Activated T-cell treated with anti-CD3 and anti-CD28 coated beads, Interleukin-2, amount 50 U/mL, for 24 hours (primary cell): Measurements from ENCODE around the gene ANXA5.

Experiments
- DNase-seq: peaks from one replicate; pipeline ENCODE4 v3.0.0-alpha.2; 2020
- H3K27ac Mint-ChIP-seq: 2 replicates; pipeline ENCODE4 v1.8.0; 2020; ENCODE audit warnings: mild to moderate bottlenecking, mixed read lengths
- H3K27me3 Mint-ChIP-seq: 2 replicates; pipeline ENCODE4 v1.8.0; 2020; ENCODE audit warnings: mixed read lengths
- H3K36me3 Mint-ChIP-seq: 2 replicates; pipeline ENCODE4 v1.8.0; 2020; ENCODE audit warnings: low read depth, mixed read lengths
- H3K4me1 Mint-ChIP-seq: 2 replicates; pipeline ENCODE4 v1.8.0; 2020; ENCODE audit warnings: low read depth, mixed read lengths
- H3K4me3 Mint-ChIP-seq: 2 replicates; pipeline ENCODE4 v1.8.0; 2020; ENCODE audit warnings: mild to moderate bottlenecking, moderate library complexity, mixed read lengths
- H3K9me3 Mint-ChIP-seq: 2 replicates; pipeline ENCODE4 v1.8.0; 2020; ENCODE audit warnings: mixed read lengths

The ANXA5 gene

DNA sequence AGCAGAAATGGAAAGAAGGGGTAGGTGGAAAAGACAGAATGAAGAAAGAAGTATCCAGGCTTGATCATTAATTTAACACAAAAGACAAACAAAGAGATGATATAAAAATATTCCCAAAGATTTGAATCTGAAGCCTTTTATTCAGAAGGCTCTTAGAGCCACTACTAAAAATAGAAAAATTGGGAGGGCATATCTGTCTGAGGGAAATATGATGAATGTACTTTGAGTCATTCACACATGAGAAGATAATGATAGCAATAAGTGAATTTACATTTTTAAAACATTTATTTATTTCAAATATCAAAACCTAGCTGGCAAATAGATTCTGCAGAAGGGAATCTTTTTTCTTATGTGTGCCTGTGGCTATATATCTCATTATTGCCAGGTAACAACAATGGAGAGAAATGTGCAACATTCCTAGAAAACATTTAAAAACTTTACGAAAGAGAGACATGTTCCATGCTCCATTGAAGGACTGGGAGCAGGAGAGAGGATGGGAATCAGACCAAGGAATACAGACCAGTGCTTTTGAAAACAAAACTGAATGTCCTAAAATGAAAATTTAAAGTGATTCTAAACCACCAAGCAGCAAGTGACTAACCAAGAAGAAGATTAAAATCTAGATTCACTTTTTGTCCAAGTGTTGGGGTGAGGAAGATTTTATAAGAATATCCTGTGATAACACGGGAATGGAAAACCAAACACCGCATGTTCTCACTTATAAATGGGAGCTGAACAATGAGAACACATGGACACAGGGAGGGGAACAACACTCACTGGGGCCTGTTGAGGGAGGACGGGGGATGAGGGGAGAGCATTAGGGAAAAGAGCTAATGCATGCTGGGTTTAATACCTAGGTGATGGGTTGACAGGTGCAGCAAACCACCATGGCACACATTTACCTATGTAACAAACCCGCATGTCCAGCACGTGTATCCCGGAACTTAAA is 41.2 kb downstream of the ANXA5 start:
- H3K4me3 Mint-ChIP-seq, result no peak overlapping the region
- peaks cover 2% of the 10 kb centered on the region for H3K4me1 Mint-ChIP-seq

DNA sequence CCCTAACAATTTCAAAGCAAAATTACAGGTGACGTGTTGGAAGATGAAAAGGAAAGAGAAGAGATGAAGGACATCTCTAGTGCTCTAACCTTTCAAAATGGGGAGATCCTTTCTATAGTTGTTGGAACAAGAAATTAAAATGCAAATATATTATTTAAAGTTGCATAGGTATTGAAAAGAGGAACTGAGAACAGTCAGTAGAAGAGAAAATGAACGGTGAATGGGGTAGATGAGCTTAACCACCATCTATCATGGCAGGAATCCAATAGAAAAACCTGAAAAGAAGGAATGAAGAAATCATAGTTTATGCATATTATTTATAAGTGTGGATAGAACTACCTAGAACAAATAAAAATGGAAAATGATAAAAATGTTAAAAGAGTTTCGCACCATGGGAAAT is 42.0 kb downstream of the ANXA5 start:
- Mint-ChIP-seq H3K9me3 (no peaks in the 10 kb centered on the region), H3K27me3 (no peaks in the 10 kb centered on the region), H3K4me1 (no peaks in the 10 kb centered on the region), H3K4me3 (no peak overlapping the region), H3K27ac (no peak overlapping the region), H3K36me3 (no peaks in the 10 kb centered on the region)
- DNase-seq, result no peak

More for the DNA sequence above, 41.2 kb downstream of the ANXA5 start:
- Mint-ChIP-seq H3K27me3 (no peaks in the 10 kb centered on the region), H3K36me3 (no peaks in the 10 kb centered on the region), H3K9me3 (no peaks in the 10 kb centered on the region), H3K27ac (no peak overlapping the region)
- DNase-seq, result no peak

DNA sequence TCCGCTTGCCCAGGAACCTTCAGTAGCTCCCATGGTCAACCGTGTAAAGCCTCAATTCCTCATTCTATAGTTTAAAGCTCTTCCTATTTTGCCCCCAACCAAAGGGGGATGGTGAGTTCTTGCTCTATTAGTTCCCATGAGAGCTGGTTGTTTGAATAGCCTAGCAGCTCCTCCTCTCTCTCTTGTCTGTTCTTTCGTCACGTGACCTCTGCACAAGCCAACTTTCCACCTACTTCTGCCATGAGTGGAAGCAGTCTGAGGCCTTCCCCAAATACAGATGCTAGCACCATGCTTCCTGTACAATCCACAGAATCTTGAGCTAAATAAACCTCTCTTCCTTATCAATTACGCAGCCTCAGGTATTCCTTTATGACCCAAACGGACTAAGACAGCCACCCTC is 42.8 kb downstream of the ANXA5 start:
- no peaks in the 10 kb centered on the region for H3K4me1 Mint-ChIP-seq
- DNase-seq, result no peak

DNA sequence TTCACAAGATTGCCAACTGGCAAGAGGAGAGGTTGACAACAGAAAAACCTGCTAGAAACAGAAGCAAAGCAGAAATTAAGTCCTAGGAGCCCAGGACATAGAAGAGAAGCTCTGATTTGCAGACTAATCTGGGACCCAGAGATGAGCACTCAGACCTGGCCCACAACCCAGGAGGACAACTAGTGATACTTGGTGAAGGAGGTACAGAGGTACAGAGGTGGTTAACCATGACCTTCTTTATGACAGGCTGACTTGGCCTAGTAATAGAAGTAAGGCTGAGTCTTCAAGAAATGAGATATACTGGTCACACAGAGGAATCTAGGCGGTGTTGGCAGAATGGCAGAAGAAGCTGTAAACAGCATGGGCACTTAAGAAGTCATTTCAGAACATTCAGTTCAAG is 43.6 kb downstream of the ANXA5 start:
- no peak overlapping the region for H3K4me3 Mint-ChIP-seq
- H3K9me3 Mint-ChIP-seq, result no peaks in the 10 kb centered on the region
- DNase-seq, result no peak
- H3K27me3 Mint-ChIP-seq, result no peaks in the 10 kb centered on the region
- no peaks in the 10 kb centered on the region for H3K4me1 Mint-ChIP-seq
- H3K27ac Mint-ChIP-seq, result no peak overlapping the region
- no peaks in the 10 kb centered on the region for H3K36me3 Mint-ChIP-seq

More for the DNA sequence above, 42.8 kb downstream of the ANXA5 start:
- Mint-ChIP-seq H3K4me3 (no peak overlapping the region), H3K27ac (no peak overlapping the region), H3K27me3 (no peaks in the 10 kb centered on the region), H3K9me3 (no peaks in the 10 kb centered on the region), H3K36me3 (no peaks in the 10 kb centered on the region)

DNA sequence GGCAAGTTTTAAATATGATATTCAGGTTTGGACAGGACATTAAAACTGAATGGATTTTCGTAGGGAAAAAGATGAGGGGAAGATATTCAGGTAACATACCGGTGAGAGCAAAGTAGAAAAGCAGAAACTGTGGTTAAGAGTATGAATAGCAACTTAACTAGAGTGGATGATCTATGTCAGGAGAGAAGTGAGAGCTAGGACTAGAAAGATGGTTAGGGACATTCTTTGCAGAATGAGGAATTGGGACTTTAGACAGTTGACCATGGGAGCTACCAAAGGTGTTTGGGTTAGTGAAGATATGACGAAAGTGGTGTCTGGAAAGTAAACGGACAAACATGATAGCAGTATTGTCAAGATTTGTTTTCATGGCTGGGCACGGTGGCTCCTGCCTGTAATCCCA is 45.2 kb downstream of the ANXA5 start:
- Mint-ChIP-seq H3K4me1 (no peaks in the 10 kb centered on the region), H3K9me3 (no peaks in the 10 kb centered on the region), H3K4me3 (no peak overlapping the region), H3K27ac (no peak overlapping the region), H3K27me3 (peaks cover 2% of the 10 kb centered on the region), H3K36me3 (no peaks in the 10 kb centered on the region)
- DNase-seq, result no peak

DNA sequence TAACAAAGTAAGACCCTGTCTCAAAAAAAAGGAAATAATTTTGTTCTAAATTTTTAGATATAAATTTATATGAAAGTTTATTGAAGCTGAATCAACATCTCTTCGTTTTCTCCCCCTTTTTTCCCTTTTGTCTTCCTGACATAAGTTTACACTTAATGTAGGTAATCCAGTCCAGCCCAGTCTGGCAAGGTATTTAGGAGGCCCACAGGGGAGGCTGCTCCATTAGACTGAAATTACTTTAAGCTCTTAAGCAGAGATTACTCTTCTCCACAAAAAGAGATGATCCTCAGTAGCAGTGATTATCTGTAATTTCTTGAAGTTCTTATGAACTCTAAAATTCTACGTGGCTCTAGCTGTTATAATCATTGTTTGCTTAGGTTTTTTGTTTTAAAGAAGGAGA is 46.0 kb downstream of the ANXA5 start:
- Mint-ChIP-seq H3K9me3 (no peaks in the 10 kb centered on the region), H3K27ac (no peak overlapping the region), H3K4me1 (no peaks in the 10 kb centered on the region), H3K4me3 (no peak overlapping the region), H3K27me3 (peaks cover 4% of the 10 kb centered on the region), H3K36me3 (no peaks in the 10 kb centered on the region)
- DNase-seq, result no peak

DNA sequence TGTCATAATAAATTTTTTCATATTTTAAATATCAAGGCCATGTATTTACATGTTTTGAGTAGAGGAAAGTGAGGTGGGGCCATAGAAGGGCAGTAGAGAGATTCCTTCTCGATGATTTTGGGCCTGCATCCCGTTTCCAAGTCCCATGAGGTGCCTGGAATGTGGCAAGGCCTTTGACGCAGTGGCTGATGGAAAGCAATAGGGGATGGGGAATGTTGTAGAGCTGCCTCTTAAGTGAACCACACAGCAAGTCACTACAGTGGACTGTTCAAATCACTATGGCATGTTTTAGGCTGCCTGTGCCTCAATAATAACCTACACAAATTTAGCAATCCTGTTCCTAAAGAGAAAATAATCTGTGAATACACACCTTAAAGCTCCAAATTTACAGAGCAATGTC is 48.3 kb downstream of the ANXA5 start:
- no peak overlapping the region for H3K4me3 Mint-ChIP-seq
- H3K36me3 Mint-ChIP-seq, result no peaks in the 10 kb centered on the region

DNA sequence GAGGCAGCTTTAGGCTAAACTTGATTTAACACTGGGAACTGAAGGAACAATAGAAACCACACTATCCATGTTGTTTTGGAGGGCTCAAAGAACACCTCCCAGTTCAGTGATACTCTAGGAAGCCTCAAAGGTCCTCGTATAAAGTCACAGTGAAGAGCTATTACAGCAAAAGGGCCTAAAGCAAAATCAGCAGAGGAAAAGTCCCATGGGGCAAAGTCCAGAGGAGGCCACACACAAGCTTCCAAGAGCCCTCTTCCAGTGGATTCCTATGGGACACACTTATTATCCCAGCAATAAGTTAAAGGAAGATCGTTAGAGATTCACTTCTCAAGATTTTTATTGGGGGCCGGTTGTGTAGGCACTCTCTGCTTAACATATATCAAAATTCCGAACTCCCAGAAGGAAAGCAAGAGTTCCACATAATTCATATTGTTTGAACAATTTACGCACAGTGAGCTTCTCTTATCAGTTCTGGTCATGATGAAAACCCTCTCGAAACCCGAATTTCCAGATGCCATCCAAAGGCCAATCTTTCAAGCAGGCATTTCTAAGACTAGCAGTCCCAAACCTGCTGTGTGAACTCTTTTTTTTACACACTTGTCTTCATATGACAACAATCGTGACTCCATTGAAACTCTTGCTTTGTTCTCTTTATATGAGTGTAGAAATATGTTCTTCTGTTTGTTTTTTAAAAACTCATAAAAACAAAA is 53.7 kb downstream of the ANXA5 start:
- H3K4me3 Mint-ChIP-seq, result no peak overlapping the region

More for the DNA sequence above, 48.3 kb downstream of the ANXA5 start:
- H3K27me3 Mint-ChIP-seq, result peaks cover 8% of the 10 kb centered on the region
- no peaks in the 10 kb centered on the region for H3K9me3 Mint-ChIP-seq
- no peaks in the 10 kb centered on the region for H3K4me1 Mint-ChIP-seq
- no peak overlapping the region for H3K27ac Mint-ChIP-seq
- DNase-seq, result no peak

DNA sequence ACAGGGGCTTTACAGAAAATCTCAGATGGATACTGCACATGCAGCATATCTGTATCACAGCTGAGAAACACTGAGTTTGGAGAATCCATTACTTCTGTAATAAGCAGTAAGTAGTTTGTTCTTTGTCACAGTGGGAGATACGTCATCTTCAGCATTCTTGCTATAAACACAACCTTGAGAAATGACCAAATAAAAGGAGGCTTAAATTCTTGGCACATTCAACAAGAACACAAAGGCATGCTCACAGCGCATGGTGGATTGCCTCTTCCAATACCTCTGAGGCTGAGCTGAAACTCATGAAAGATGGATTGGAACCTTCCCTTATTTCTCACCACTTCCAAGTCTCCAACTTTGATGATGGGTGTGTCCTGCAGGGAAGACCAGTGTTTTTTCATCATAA is 54.5 kb downstream of the ANXA5 start:
- Mint-ChIP-seq H3K27ac (no peak overlapping the region), H3K4me3 (no peak overlapping the region), H3K4me1 (no peaks in the 10 kb centered on the region), H3K36me3 (no peaks in the 10 kb centered on the region), H3K27me3 (peaks cover 12% of the 10 kb centered on the region), H3K9me3 (no peaks in the 10 kb centered on the region)
- no peak for DNase-seq

More for the DNA sequence above, 53.7 kb downstream of the ANXA5 start:
- no peaks in the 10 kb centered on the region for H3K36me3 Mint-ChIP-seq
- no peak overlapping the region for H3K27ac Mint-ChIP-seq
- no peaks in the 10 kb centered on the region for H3K4me1 Mint-ChIP-seq
- H3K9me3 Mint-ChIP-seq, result no peaks in the 10 kb centered on the region
- H3K27me3 Mint-ChIP-seq, result peaks cover 9% of the 10 kb centered on the region
- DNase-seq, result no peak

DNA sequence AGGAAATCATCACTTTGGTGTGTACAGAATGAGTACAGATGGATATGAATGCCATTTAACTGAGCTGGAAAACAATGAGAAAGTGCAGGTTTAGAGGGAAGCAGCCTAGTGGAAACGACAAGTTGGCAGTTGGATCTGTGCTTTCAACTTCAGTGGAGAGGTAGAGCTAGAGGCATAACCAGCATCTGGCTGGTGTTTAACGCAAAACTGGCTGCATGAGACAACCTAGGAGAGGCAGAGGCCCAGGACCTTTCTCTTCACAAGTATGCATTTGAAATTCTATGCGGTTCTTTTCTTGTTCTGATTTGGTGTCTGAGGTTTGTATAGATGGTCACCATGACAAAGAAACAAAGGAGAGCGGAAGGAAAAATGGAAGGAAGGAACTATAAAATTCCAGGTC is 63.1 kb downstream of the ANXA5 start:
- Mint-ChIP-seq H3K4me1 (no peaks in the 10 kb centered on the region), H3K9me3 (no peaks in the 10 kb centered on the region), H3K36me3 (no peaks in the 10 kb centered on the region), H3K4me3 (no peak overlapping the region), H3K27me3 (peaks cover 22% of the 10 kb centered on the region), H3K27ac (no peak overlapping the region)
- no peak for DNase-seq

DNA sequence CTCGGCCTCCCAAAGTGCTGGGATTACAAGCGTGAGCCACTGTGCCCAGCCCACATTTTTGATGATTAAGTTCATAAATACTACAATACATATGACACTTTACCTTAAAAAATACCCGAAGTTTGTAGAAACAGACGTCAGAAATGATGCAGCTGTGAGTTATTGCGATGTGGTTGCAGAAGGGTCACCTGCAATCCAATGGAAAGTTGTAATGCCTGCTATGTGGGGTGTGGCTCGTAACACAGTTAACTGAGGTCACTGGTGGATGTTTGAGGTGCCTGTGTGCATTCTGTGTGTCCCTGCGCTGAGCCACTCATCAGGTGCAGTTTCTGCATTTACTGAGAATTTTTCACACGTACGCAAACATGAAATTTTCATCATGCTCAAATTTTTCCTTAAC is 64.1 kb downstream of the ANXA5 start:
- peaks cover 18% of the 10 kb centered on the region for H3K27me3 Mint-ChIP-seq
- no peak overlapping the region for H3K4me3 Mint-ChIP-seq
- no peak for DNase-seq
- no peaks in the 10 kb centered on the region for H3K36me3 Mint-ChIP-seq
- H3K4me1 Mint-ChIP-seq, result no peaks in the 10 kb centered on the region
- H3K27ac Mint-ChIP-seq, result no peak overlapping the region
- H3K9me3 Mint-ChIP-seq, result no peaks in the 10 kb centered on the region
